ENCODE results near the gene GABRG3.

GABRG3 gene

GRCh38 chr15:27219636-27220035, 248.7 kb downstream of the GABRG3 start:
- intact Hi-C loops (cut with DNase I), result no loop called here
- DNase-seq, result no peak

- DNase-seq, result no peak
- intact Hi-C loops (cut with DNase I), result no loop called here
Observed at GRCh38 chr15:27220199-27220598, 249.2 kb downstream of the GABRG3 start.

GRCh38 chr15:27222479-27222878, 251.5 kb downstream of the GABRG3 start:
- intact Hi-C loops (cut with DNase I), result no loop called here
- no peak for DNase-seq

GRCh38 chr15:27223179-27223578, 252.2 kb downstream of the GABRG3 start:
- DNase-seq, result no peak
- intact Hi-C loops (cut with DNase I), result no loop called here

GRCh38 chr15:27231811-27232210, 260.8 kb downstream of the GABRG3 start:
- intact Hi-C loops (cut with DNase I), result no loop called here
- no peak for DNase-seq

GRCh38 chr15:27232876-27233275, 261.9 kb downstream of the GABRG3 start:
- no peak for DNase-seq
- intact Hi-C loops (cut with DNase I), result no loop called here

GRCh38 chr15:27234593-27234992, 263.6 kb downstream of the GABRG3 start:
- DNase-seq, result no peak
- intact Hi-C loops (cut with DNase I), result no loop called here

GRCh38 chr15:27235161-27235560, 264.2 kb downstream of the GABRG3 start:
- no peak for DNase-seq
- intact Hi-C loops (cut with DNase I), result no loop called here

GRCh38 chr15:27235681-27236080, 264.7 kb downstream of the GABRG3 start:
- no peak for DNase-seq
- intact Hi-C loops (cut with DNase I), result no loop called here

GRCh38 chr15:27237319-27237939, 266.4 kb downstream of the GABRG3 start:
- no peak for DNase-seq
- intact Hi-C loops (cut with DNase I), result no loop called here

- intact Hi-C loops (cut with DNase I), result no loop called here
- DNase-seq, result no peak
Observed at GRCh38 chr15:27238209-27238608, 267.2 kb downstream of the GABRG3 start.

GRCh38 chr15:27238707-27239423, 267.9 kb downstream of the GABRG3 start:
- intact Hi-C loops (cut with DNase I), result no loop called here
- no peak for DNase-seq

GRCh38 chr15:27241943-27242342, 271.0 kb downstream of the GABRG3 start:
- intact Hi-C loops (cut with DNase I), result no loop called here
- DNase-seq, result no peak

- DNase-seq, result no peak
- intact Hi-C loops (cut with DNase I), result no loop called here
Observed at GRCh38 chr15:27244047-27244446, 273.1 kb downstream of the GABRG3 start.

GRCh38 chr15:27248251-27248650, 277.3 kb downstream of the GABRG3 start:
- no peak for DNase-seq
- intact Hi-C loops (cut with DNase I), result no loop called here

GRCh38 chr15:27249046-27249759, 278.2 kb downstream of the GABRG3 start:
- intact Hi-C loops (cut with DNase I), result no loop called here
- no peak for DNase-seq

- intact Hi-C loops (cut with DNase I), result no loop called here
- DNase-seq, result peak in 11 of 42 donors; percentile 14 to 54 (median 28)
Observed at GRCh38 chr15:27249760-27250109, 278.8 kb downstream of the GABRG3 start.

GRCh38 chr15:27250223-27250622, 279.2 kb downstream of the GABRG3 start:
- no peak for DNase-seq
- intact Hi-C loops (cut with DNase I), result no loop called here

GRCh38 chr15:27254055-27254454, 283.1 kb downstream of the GABRG3 start:
- DNase-seq, result no peak

GRCh38 chr15:27254801-27255200, 283.8 kb downstream of the GABRG3 start:
- intact Hi-C loops (cut with DNase I), result no loop called here

More at GRCh38 chr15:27254055-27254454, 283.1 kb downstream of the GABRG3 start:
- intact Hi-C loops (cut with DNase I), result no loop called here

GRCh38 chr15:27256446-27256845, 285.5 kb downstream of the GABRG3 start:
- DNase-seq, result no peak
- intact Hi-C loops (cut with DNase I), result no loop called here

More at GRCh38 chr15:27254801-27255200, 283.8 kb downstream of the GABRG3 start:
- DNase-seq, result no peak
